H1 (cell line): ENCODE data around the gene WDR93. TPM values are rescaled to one million over a fixed set of nuclear protein-coding genes. Genes with fewer than 3 reads are reported as not detected.

ENCODE experiments used
- CTCF ChIA-PET: fragments of 300-600 bp; sonication (Branson Sonifier 250); formaldehyde crosslinking; loops from one replicate; lab custom pipeline; 2021; ENCODE audit not compliant: partially characterized antibody; lab: Charles Lee
- POLR2A ChIA-PET: fragments of 300-600 bp; sonication (Branson Sonifier 250); formaldehyde crosslinking; loops from one replicate; lab custom pipeline; 2021; ENCODE audit warnings: inconsistent platforms; ENCODE audit not compliant: partially characterized antibody; lab: Charles Lee
- DNase-seq, 2 experiments: peaks; one replicate each; pipeline versions ENCODE4 v3.0.0 to v3.0.0-alpha.2; 2010 to 2022; ENCODE audit warnings: low spot score in 2 of 2, low read depth in 1 of 2, mixed read lengths in 1 of 2
- FAIRE-seq: peaks from 2 replicates; lab custom pipeline; 2011; peaks lifted over from hg19 to GRCh38; lab: Jason Lieb, UNC
- H2AFZ ChIP-seq: 2 replicates; pipeline ENCODE4 v1.8.1; 2012; ENCODE audit warnings: low read length, inconsistent platforms
- H2AK5ac ChIP-seq: 2 replicates; pipeline ENCODE4 v1.6.1; 2013; ENCODE audit warnings: low read depth, low read length
- H2BK120ac ChIP-seq: replicated peaks from 2 replicates; pipeline ENCODE3; 2013; ENCODE audit warnings: low read depth, low read length, inconsistent platforms
- H2BK12ac ChIP-seq: 2 replicates; pipeline ENCODE4 v1.6.1; 2013; ENCODE audit warnings: low read depth, low read length
- H2BK15ac ChIP-seq: 2 replicates; pipeline ENCODE4 v1.6.1; 2013; ENCODE audit warnings: low read length
- H2BK20ac ChIP-seq: 2 replicates; pipeline ENCODE4 v1.6.1; 2013; ENCODE audit warnings: low read length
- H2BK5ac ChIP-seq: 2 replicates; pipeline ENCODE4 v1.6.1; 2013; ENCODE audit warnings: low read depth, low read length
- H3K14ac ChIP-seq: 2 replicates; pipeline ENCODE4 v1.6.1; 2013; ENCODE audit warnings: inconsistent platforms; ENCODE audit not compliant: insufficient read length
- H3K18ac ChIP-seq: 2 replicates; pipeline ENCODE4 v1.6.1; 2013; ENCODE audit warnings: low read length; ENCODE audit errors: extremely low read depth
- H3K23ac ChIP-seq: 2 replicates; pipeline ENCODE4 v1.6.1; 2013; ENCODE audit warnings: inconsistent platforms; ENCODE audit not compliant: insufficient read length
- H3K23me2 ChIP-seq: 2 replicates; pipeline ENCODE4 v1.6.1; 2013; ENCODE audit warnings: low read depth, low read length
- H3K27ac ChIP-seq: 2 replicates; pipeline ENCODE4 v1.6.1; 2011; ENCODE audit warnings: low read depth, low read length, inconsistent platforms
- H3K27me3 ChIP-seq, 4 experiments: replicated peaks in 1 of 4; 1 replicate in 1 of 4; 2 replicates in 3 of 4; pipeline versions ENCODE4 v1.6.1 to v1.8.1; 2011 to 2013; ENCODE audit warnings: low read length in 3 of 4, mild to moderate bottlenecking in 3 of 4, inconsistent platforms in 2 of 4, mixed read lengths in 2 of 4, moderate library complexity in 1 of 4; ENCODE audit not compliant: control insufficient read depth in 3 of 4, insufficient read depth in 3 of 4; ENCODE audit errors: extremely low read depth in 1 of 4
- H3K36me3 ChIP-seq, 4 experiments: 2 replicates each; pipeline versions ENCODE4 v1.6.1 to v1.8.1; 2011 to 2013; ENCODE audit warnings: mild to moderate bottlenecking in 4 of 4, low read length in 3 of 4, moderate library complexity in 2 of 4, control low read depth in 1 of 4, inconsistent platforms in 1 of 4; ENCODE audit not compliant: insufficient read depth in 4 of 4, control insufficient read depth in 2 of 4
- H3K4ac ChIP-seq: replicated peaks from 2 replicates; pipeline ENCODE3; 2013; ENCODE audit warnings: low read length, low read depth, mixed read lengths, inconsistent platforms; ENCODE audit not compliant: insufficient read length
- H3K4me1 ChIP-seq, 4 experiments: replicated peaks in 1 of 4; 1 replicate in 1 of 4; 2 replicates in 3 of 4; pipeline versions ENCODE4 v1.6.1 to v1.8.1; 2011 to 2013; ENCODE audit warnings: low read length in 3 of 4, inconsistent platforms in 2 of 4, mixed read lengths in 1 of 4; ENCODE audit not compliant: insufficient read depth in 4 of 4, control insufficient read depth in 3 of 4
- H3K4me2 ChIP-seq, 2 experiments: 2 replicates each; pipeline versions ENCODE4 v1.6.1 to v1.8.1; 2011 to 2013; ENCODE audit warnings: low read depth in 2 of 2, low read length in 2 of 2, control low read depth in 1 of 2, inconsistent platforms in 1 of 2, mild to moderate bottlenecking in 1 of 2; ENCODE audit not compliant: insufficient read depth in 1 of 2
- H3K4me3 ChIP-seq, 4 experiments: fragments of 200-600, 300-600 bp in 1 of 4; sonication (generic), shearing (Covaris generic), sonication (Bioruptor Twin) in 1 of 4; 2 replicates each; pipeline versions ENCODE4 v1.5.1 to v1.8.1; 2011 to 2016; ENCODE audit warnings: low read length in 4 of 4, low read depth in 3 of 4, control low read depth in 2 of 4, inconsistent platforms in 2 of 4, mild to moderate bottlenecking in 2 of 4, mixed read lengths in 1 of 4, moderate library complexity in 1 of 4; ENCODE audit not compliant: insufficient read depth in 2 of 4; ENCODE audit errors: extremely low read depth in 1 of 4
- H3K56ac ChIP-seq: replicated peaks from 2 replicates; pipeline ENCODE3; 2013; ENCODE audit warnings: low read depth, mild to moderate bottlenecking, mixed read lengths, low read length, inconsistent platforms; ENCODE audit not compliant: insufficient read length
- H3K79me1 ChIP-seq: 2 replicates; pipeline ENCODE4 v1.6.1; 2013; ENCODE audit warnings: low read depth, low read length, control low read depth
- H3K79me2 ChIP-seq, 2 experiments: 2 replicates each; pipeline versions ENCODE4 v1.6.1 to v1.8.1; 2012 to 2013; ENCODE audit warnings: low read length in 2 of 2, mild to moderate bottlenecking in 2 of 2, inconsistent platforms in 1 of 2; ENCODE audit not compliant: insufficient read depth in 2 of 2, control insufficient read depth in 1 of 2
- H3K9ac ChIP-seq, 4 experiments: replicated peaks in 1 of 4; 1 replicate in 1 of 4; 2 replicates in 3 of 4; pipeline versions ENCODE4 v1.6.1 to v1.8.1; 2011 to 2013; ENCODE audit warnings: low read depth in 3 of 4, low read length in 3 of 4, control low read depth in 2 of 4, mild to moderate bottlenecking in 2 of 4, moderate library complexity in 2 of 4, inconsistent platforms in 1 of 4; ENCODE audit errors: extremely low read depth in 1 of 4
- H3K9me3 ChIP-seq, 2 experiments: 2 replicates each; pipeline versions ENCODE4 v1.6.1 to v1.8.1; 2012 to 2013; ENCODE audit warnings: mild to moderate bottlenecking in 2 of 2, moderate library complexity in 2 of 2, control low read depth in 1 of 2, inconsistent platforms in 1 of 2, low read depth in 1 of 2, low read length in 1 of 2, mixed read lengths in 1 of 2; ENCODE audit not compliant: insufficient read depth in 2 of 2
- H4K20me1 ChIP-seq, 2 experiments: replicated peaks in 1 of 2; 2 replicates each; pipeline versions ENCODE3 to v1.8.1; 2011 to 2013; ENCODE audit warnings: inconsistent platforms in 2 of 2, low read length in 2 of 2, mild to moderate bottlenecking in 1 of 2; ENCODE audit not compliant: insufficient read depth in 2 of 2, control insufficient read depth in 1 of 2
- H4K5ac ChIP-seq: 2 replicates; pipeline ENCODE4 v1.6.1; 2013; ENCODE audit warnings: low read length, low read depth, mixed read lengths, inconsistent platforms; ENCODE audit not compliant: insufficient read length
- H4K8ac ChIP-seq: 2 replicates; pipeline ENCODE4 v1.8.0; 2013; ENCODE audit warnings: mild to moderate bottlenecking, moderate library complexity, low read length, inconsistent platforms; ENCODE audit not compliant: insufficient read depth; ENCODE audit errors: extremely low read depth
- H4K91ac ChIP-seq: replicated peaks from 2 replicates; pipeline ENCODE3; 2013; ENCODE audit warnings: low read length, mixed read lengths, inconsistent platforms; ENCODE audit not compliant: insufficient read length
- CHD1 ChIP-seq: IDR thresholded peaks from 2 replicates; pipeline ENCODE4 v1.6.1; 2012; ENCODE audit warnings: low read depth, low read length, improper control_type of control experiment
- EP300 ChIP-seq, 2 experiments: IDR thresholded peaks; 1 replicate in 1 of 2; 2 replicates in 1 of 2; pipeline ENCODE4 v1.6.1; 2011 to 2012; ENCODE audit warnings: low read depth in 2 of 2, low read length in 2 of 2, mild to moderate bottlenecking in 2 of 2, borderline replicate concordance in 1 of 2, inconsistent platforms in 1 of 2, moderate library complexity in 1 of 2
- EZH2 ChIP-seq: fragments of 200-600 bp; sonication (generic); IDR thresholded peaks from 2 replicates; pipeline ENCODE4 v1.7.1; 2012; ENCODE audit warnings: low read depth, mild to moderate bottlenecking, moderate library complexity, low read length, inconsistent platforms; ENCODE audit not compliant: severe bottlenecking
- FOSL1 ChIP-seq: IDR thresholded peaks from 2 replicates; pipeline ENCODE4 v1.6.1; 2011; ENCODE audit warnings: mild to moderate bottlenecking, low read depth, low read length, moderate library complexity; ENCODE audit not compliant: insufficient read depth
- KDM5A ChIP-seq: fragments of 200-600 bp; IDR thresholded peaks from 2 replicates; pipeline ENCODE4 v1.7.1; 2012; ENCODE audit warnings: mild to moderate bottlenecking, low read length, inconsistent platforms, mixed read lengths
- MAFK ChIP-seq: IDR thresholded peaks from 2 replicates; pipeline ENCODE4 v1.6.1; 2012; ENCODE audit warnings: low read depth, mild to moderate bottlenecking, improper control_type of control experiment, low read length
- RBBP5 ChIP-seq: IDR thresholded peaks from 2 replicates; pipeline ENCODE4 v1.7.1; 2012; ENCODE audit warnings: low read depth, mild to moderate bottlenecking, inconsistent platforms, low read length, moderate library complexity, borderline replicate concordance
- SIRT6 ChIP-seq: IDR thresholded peaks from one replicate; pipeline ENCODE4 v1.7.1; 2012; ENCODE audit warnings: low read length, inconsistent platforms
- SUZ12 ChIP-seq: fragments of 200-600 bp; sonication (generic); IDR thresholded peaks from 2 replicates; pipeline ENCODE4 v1.6.1; 2012; ENCODE audit warnings: mild to moderate bottlenecking, inconsistent platforms, low read length, moderate library complexity, mixed read lengths
- WGBS, 2 experiments: shearing (Covaris generic) in 1 of 2; methylation state at CpG; one replicate each; pipeline versions ENCODE4 v1.1.6 to v1.1.7; 2013 to 2015; ENCODE audit warnings: low lambda C conversion rate in 2 of 2, mixed read lengths in 2 of 2, inconsistent platforms in 1 of 2, low coverage in 1 of 2, missing lambda C conversion rate in 1 of 2; ENCODE audit not compliant: insufficient replicate concordance in 2 of 2, insufficient coverage in 1 of 2, insufficient read length in 1 of 2; ENCODE audit errors: extremely low coverage in 1 of 2, missing lambda C conversion rate in 1 of 2; 5-methylcytosine and 5-hydroxymethylcytosine counted together
- polyA plus RNA-seq, 7 experiments: library from polyadenylated mRNA; depleted of rRNA in 3 of 7; stranded (reverse) in 5 of 7; unstranded in 2 of 7; fragments of >200 nt in 5 of 7; fragments of 200-250 nt in 2 of 7; gene quantifications; 1 replicate in 5 of 7; 2 replicates in 1 of 7; 4 replicates in 1 of 7; pipeline versions ENCODE4 v1.2.1 to v1.2.3, GENCODE V29; 2011 to 2013; ENCODE audit warnings: missing spikeins in 2 of 7, mixed read lengths in 2 of 7
- total RNA-seq: library from RNA; stranded (reverse); fragmentation: NEBNext Ultra II Directional; extraction: Animal tissue kit (Norgen Biotek cat#: 25700); gene quantifications from 2 replicates; pipeline ENCODE4 v1.2.1, GENCODE V29; 2021
- TF ChIP-seq, protein P1 (sequence below): IDR thresholded peaks from 2 replicates; pipeline ENCODE4 v1.6.1; 2012; ENCODE audit warnings: inconsistent platforms

Gene WDR93
- total and polyA plus RNA-seq, 2 of the 8 experiments (the other 6 are each of a cell fraction or from before 2014, with no cell fraction given), result 0.03 TPM; not detected in 1

DNA sequence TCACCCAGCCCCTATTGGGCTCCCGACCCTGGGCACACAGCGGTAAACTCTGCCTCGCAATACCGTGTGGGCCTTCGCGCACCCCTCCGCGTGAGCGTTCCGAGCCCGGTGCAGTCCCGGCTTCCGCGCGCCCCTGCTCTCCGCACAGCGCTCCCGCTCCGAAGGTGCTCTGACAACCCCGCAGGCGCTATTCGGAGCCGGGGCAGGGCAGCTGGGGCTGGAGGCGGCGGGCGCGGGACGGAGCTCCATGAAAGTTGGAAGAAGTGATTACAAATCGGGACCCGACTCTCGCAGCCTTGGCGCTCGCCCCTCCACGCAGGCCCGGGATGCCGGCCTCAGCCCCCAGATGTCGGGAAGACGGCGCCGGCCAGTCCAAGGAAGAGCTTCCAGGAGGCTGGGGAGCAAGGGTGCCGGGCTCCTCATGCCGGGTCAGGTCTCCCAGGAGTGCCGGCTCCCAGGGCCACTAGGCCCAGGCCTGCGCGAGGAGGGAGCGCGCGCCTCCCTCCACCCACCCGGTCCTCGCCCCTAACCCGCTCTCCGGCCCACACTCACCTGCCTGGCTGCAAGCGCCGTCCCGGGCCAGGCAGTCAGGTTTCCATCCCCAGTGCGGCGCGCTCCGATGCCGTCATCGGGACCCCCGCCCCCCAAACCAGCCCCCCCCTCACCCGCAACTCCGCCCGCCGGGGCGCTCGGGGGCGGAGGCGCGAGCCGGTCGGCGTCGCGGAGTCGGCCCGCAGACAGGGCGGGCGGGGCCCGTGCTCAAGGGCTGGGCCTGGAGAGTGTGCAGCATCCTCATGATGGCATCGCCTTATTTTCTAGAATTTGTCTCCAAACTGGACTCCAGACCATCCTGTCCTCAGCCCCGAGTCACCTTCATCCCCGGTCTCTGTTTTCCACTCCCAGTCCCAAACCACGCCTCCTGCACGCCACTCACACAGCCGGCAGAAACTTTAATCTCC is 35.5 kb upstream of the WDR93 start, which contains the start of gene KIF7:
TSS of gene KIF7 (minus strand) at position 621 of the 959 bp plus-strand sequence. CDS start 2,537 bp downstream, outside the sequence.
- Histone ChIP-seq H3K9ac (peak within 1 kb of the TSS; percentile 65 to 81 (median 77)), H2BK12ac (no peak within 1 kb of the TSS), H2BK15ac (no peak within 1 kb of the TSS), H3K18ac (peak within 1 kb of the TSS; percentile 26; the same call in 1 of the 2 replicates), H3K79me2 (peaks cover 0 to 8% of the 10 kb centered on the region in 2 experiments; a peak in 2 of 4 replicates), H3K27ac (no peak within 1 kb of the TSS), H3K36me3 (no peaks in the 10 kb centered on the region), H4K91ac (no peak within 1 kb of the TSS), H3K56ac (no peak within 1 kb of the TSS), H3K4me1 (peaks cover 0 to 2% (median under 1%) of the 10 kb centered on the region in 4 experiments; a peak in 2 of 7 replicates), H3K4ac (no peak within 1 kb of the TSS), H4K20me1 (peaks cover 3 to 5% of the 10 kb centered on the region in 2 experiments), H2BK20ac (no peak within 1 kb of the TSS), H2BK5ac (no peak within 1 kb of the TSS), H2BK120ac (no peak within 1 kb of the TSS), H3K14ac (no peak within 1 kb of the TSS), H3K9me3 (no peaks in the 10 kb centered on the region), H2AK5ac (no peak within 1 kb of the TSS), H4K5ac (no peak within 1 kb of the TSS), H2AFZ (peak within 1 kb of the TSS; percentile 37), H3K23me2 (peaks cover 5% of the 10 kb centered on the region; the same call in 1 of the 2 replicates), H3K23ac (no peak within 1 kb of the TSS), H3K79me1 (peaks cover 8% of the 10 kb centered on the region; the same call in 1 of the 2 replicates), H3K4me2 (peak within 1 kb of the TSS; percentile 94 to 99), H4K8ac (peak within 1 kb of the TSS; percentile 94), H3K4me3 (peak within 1 kb of the TSS; percentile 72 to 92 (median 82)), H3K27me3 (no peaks in the 10 kb centered on the region; a peak in 1 of 7 replicates)
- FAIRE-seq (no peak), DNase-seq (peak; percentile 31 to 87)
- 2% methylated on average over 74 of the region's 87 CpGs; no CpG with 5 or more reads in 1 of the 2 experiments for WGBS, 2 experiments
- ChIA-PET CTCF (interaction anchor here (0.6 to 1.3 kb wide), 2 partner anchors 10 to 1179 kb away, joined by 3 to 6 read pairs; no protein-coding TSS in a partner anchor), POLR2A (interaction anchor here (0.6 to 1.8 kb wide), 3 partner anchors 10 to 448 kb away, joined by 3 to 9 read pairs (median 4); no protein-coding TSS in a partner anchor)
- TF ChIP-seq EZH2, result no peak
- no peak for TF ChIP-seq FOSL1
- TF ChIP-seq CHD1, result no peak
- no peak for TF ChIP-seq RBBP5
- peak; percentile 60 for TF ChIP-seq KDM5A
- TF ChIP-seq SUZ12, result no peak
- TF ChIP-seq SIRT6, result no peak
- TF ChIP-seq, protein P1, sequence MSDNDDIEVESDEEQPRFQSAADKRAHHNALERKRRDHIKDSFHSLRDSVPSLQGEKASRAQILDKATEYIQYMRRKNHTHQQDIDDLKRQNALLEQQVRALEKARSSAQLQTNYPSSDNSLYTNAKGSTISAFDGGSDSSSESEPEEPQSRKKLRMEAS, result peak; percentile 57
- no peak for TF ChIP-seq MAFK
- TF ChIP-seq EP300 (IDR thresholded peaks at IDR 0.05; ENCODE audit: borderline replicate concordance in 1 of 2, low read depth in 2 of 2, low read length in 2 of 2), result no peak
